MM.1S (cell line): ENCODE results near the gene DOK6.

Source experiments
- DNase-seq: peaks from one replicate; pipeline ENCODE4 v3.0.0-alpha.2; 2015
- H2AFZ ChIP-seq: fragments of 300-600 bp; sonication (generic); 2 replicates; pipeline ENCODE4 v1.6.0; 2016; ENCODE audit warnings: antibody characterized with exemption, low read length
- H3F3A ChIP-seq: fragments of 300-600 bp; sonication (generic); 2 replicates; pipeline ENCODE4 v1.6.1; 2016; ENCODE audit warnings: mild to moderate bottlenecking, antibody characterized with exemption, low read length, moderate library complexity, mixed read lengths; ENCODE audit not compliant: insufficient read depth
- H3K27ac ChIP-seq: fragments of 300-600 bp; sonication (generic); 2 replicates; pipeline ENCODE4 v1.5.1; 2016; ENCODE audit warnings: mild to moderate bottlenecking, low read length
- H3K27me3 ChIP-seq: fragments of 300-600 bp; sonication (generic); replicated peaks from 2 replicates; pipeline ENCODE4 v1.6.0; 2016; ENCODE audit warnings: low read length; ENCODE audit not compliant: insufficient read depth
- H3K36me3 ChIP-seq: fragments of 300-600 bp; sonication (generic); replicated peaks from 2 replicates; pipeline ENCODE4 v1.6.1; 2016; ENCODE audit warnings: mild to moderate bottlenecking, low read length, mixed read lengths; ENCODE audit not compliant: insufficient read depth
- H3K4me1 ChIP-seq: fragments of 300-600 bp; sonication (generic); 2 replicates; pipeline ENCODE4 v1.6.1; 2016; ENCODE audit warnings: low read length, mixed read lengths
- H3K4me2 ChIP-seq: fragments of 300-600 bp; sonication (generic); 2 replicates; pipeline ENCODE4 v1.6.0; 2016; ENCODE audit warnings: low read depth, low read length
- H3K4me3 ChIP-seq: fragments of 300-600 bp; sonication (generic); 2 replicates; pipeline ENCODE4 v1.5.1; 2016; ENCODE audit warnings: low read length, mixed read lengths
- H3K79me2 ChIP-seq: fragments of 300-600 bp; sonication (generic); 2 replicates; pipeline ENCODE4 v1.6.1; 2016; ENCODE audit warnings: mixed run types, low read length, mixed read lengths
- H3K9ac ChIP-seq: fragments of 300-600 bp; sonication (generic); 2 replicates; pipeline ENCODE4 v1.6.1; 2016; ENCODE audit warnings: low read length, mixed read lengths
- H3K9me2 ChIP-seq: fragments of 300-600 bp; sonication (generic); replicated peaks from 2 replicates; pipeline ENCODE4 v1.6.1; 2016; ENCODE audit warnings: mild to moderate bottlenecking, low read length, mixed read lengths; ENCODE audit not compliant: insufficient read depth
- H3K9me3 ChIP-seq: fragments of 300-600 bp; sonication (generic); replicated peaks from 2 replicates; pipeline ENCODE4 v1.6.1; 2016; ENCODE audit warnings: mild to moderate bottlenecking, low read length, mixed read lengths; ENCODE audit not compliant: insufficient read depth
- H4K20me1 ChIP-seq: fragments of 300-600 bp; sonication (generic); 2 replicates; pipeline ENCODE4 v1.6.1; 2016; ENCODE audit warnings: mild to moderate bottlenecking, low read length, moderate library complexity, mixed read lengths; ENCODE audit not compliant: insufficient read depth
- EZH2 ChIP-seq: fragments of 300-600 bp; sonication (generic); optimal IDR thresholded peaks from 2 replicates; pipeline ENCODE3; 2017; ENCODE audit warnings: low read depth, mild to moderate bottlenecking, antibody characterized with exemption, low read length, mixed read lengths
- EZH2phosphoT487 ChIP-seq: fragments of 300-600 bp; sonication (generic); IDR thresholded peaks from 2 replicates; pipeline ENCODE4 v1.6.1; 2018; ENCODE audit warnings: antibody characterized with exemption, low read length
- TF ChIP-seq, protein P1 (sequence below): fragments of 300-600 bp; sonication (generic); IDR thresholded peaks from 2 replicates; pipeline ENCODE4 v1.5.1; 2016; ENCODE audit warnings: antibody characterized with exemption, low read length, mixed read lengths

Gene DOK6

DNA sequence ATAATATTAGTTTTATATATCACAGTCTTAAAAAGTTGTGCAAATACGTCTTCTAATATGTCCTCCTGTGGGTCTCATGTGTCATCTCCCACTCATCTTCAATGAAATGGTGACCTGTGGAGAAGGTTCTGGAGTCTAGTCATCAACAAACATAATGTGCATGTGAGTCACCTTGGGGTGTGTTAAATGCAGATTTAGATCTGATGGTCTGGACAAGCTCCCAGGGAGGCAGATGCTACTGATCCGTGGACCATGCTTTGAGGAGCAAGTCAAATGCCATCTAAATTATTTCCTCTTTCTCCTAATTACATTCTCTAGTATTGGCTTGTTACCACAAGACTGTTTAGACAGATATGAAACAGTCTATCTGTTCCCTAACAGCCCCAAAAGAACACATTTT is 336.0 kb downstream of the DOK6 start:
- Histone ChIP-seq H3K4me1 (no peaks in the 10 kb centered on the region), H3K4me2 (no peak overlapping the region), H3K9me2 (no peaks in the 10 kb centered on the region), H4K20me1 (no peaks in the 10 kb centered on the region), H3K9ac (no peak overlapping the region), H3K4me3 (no peak overlapping the region), H2AFZ (no peak overlapping the region), H3K79me2 (no peaks in the 10 kb centered on the region), H3K9me3 (no peaks in the 10 kb centered on the region), H3K36me3 (no peaks in the 10 kb centered on the region), H3K27ac (no peak overlapping the region), H3F3A (no peaks in the 10 kb centered on the region), H3K27me3 (no peaks in the 10 kb centered on the region)
- no peak for TF ChIP-seq EZH2phosphoT487
- TF ChIP-seq, protein P1, sequence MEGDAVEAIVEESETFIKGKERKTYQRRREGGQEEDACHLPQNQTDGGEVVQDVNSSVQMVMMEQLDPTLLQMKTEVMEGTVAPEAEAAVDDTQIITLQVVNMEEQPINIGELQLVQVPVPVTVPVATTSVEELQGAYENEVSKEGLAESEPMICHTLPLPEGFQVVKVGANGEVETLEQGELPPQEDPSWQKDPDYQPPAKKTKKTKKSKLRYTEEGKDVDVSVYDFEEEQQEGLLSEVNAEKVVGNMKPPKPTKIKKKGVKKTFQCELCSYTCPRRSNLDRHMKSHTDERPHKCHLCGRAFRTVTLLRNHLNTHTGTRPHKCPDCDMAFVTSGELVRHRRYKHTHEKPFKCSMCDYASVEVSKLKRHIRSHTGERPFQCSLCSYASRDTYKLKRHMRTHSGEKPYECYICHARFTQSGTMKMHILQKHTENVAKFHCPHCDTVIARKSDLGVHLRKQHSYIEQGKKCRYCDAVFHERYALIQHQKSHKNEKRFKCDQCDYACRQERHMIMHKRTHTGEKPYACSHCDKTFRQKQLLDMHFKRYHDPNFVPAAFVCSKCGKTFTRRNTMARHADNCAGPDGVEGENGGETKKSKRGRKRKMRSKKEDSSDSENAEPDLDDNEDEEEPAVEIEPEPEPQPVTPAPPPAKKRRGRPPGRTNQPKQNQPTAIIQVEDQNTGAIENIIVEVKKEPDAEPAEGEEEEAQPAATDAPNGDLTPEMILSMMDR, result no peak
- TF ChIP-seq EZH2, result no peak
- no peak for DNase-seq

DNA sequence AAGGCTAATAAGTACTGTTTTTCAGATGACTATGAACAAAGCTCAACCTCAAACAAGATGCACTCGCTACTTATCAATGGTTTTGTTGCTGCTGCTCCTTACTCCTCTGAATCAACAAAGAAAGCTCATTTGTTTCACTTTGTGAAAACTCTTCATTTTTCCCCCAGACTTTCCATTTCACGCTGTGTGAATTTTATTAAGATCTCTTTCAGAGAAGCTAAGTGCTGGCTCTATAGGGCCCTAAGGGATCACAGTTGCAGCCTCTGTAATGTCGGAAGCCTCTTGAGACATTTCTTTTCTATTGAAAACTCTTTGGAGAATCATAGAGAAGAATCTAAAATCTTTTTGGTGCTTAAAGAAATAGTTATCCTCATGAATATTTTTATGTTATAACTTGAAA is 337.2 kb downstream of the DOK6 start:
- DNase-seq, result no peak
- Histone ChIP-seq H3K9ac (no peak overlapping the region), H4K20me1 (no peaks in the 10 kb centered on the region), H3K36me3 (no peaks in the 10 kb centered on the region), H3K79me2 (no peaks in the 10 kb centered on the region), H3K4me1 (no peaks in the 10 kb centered on the region), H3F3A (no peaks in the 10 kb centered on the region), H3K4me2 (no peak overlapping the region), H3K9me3 (no peaks in the 10 kb centered on the region), H2AFZ (no peak overlapping the region), H3K9me2 (no peaks in the 10 kb centered on the region), H3K27me3 (no peaks in the 10 kb centered on the region), H3K27ac (no peak overlapping the region), H3K4me3 (no peak overlapping the region)
- TF ChIP-seq EZH2 (no peak), EZH2phosphoT487 (no peak)
- TF ChIP-seq, protein P1, result no peak

DNA sequence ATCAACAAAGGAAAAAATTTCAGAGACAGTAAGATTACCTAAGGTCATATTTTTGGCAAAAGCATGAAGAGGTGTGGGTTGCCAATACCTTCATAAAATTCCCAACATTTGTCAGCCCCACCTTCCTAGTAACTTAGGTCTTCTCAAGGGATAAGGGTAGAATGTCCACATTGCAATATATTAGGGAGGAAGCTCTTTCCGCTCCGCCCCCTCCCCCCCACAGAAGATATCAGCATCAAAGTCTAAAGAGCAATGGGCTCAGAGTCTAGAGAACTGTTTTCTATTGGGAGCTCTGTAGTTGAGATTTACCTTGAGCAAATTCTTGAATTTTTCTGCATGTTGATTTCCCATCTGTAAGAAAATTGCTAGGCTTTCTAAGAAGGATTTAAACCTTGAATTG is 346.7 kb downstream of the DOK6 start:
- H3K9ac ChIP-seq, result no peak overlapping the region
- H3K27ac ChIP-seq, result no peak overlapping the region
- H3F3A ChIP-seq, result no peaks in the 10 kb centered on the region
- no peak overlapping the region for H2AFZ ChIP-seq
- no peaks in the 10 kb centered on the region for H3K9me3 ChIP-seq
- no peaks in the 10 kb centered on the region for H3K79me2 ChIP-seq
- TF ChIP-seq EZH2 (no peak), EZH2phosphoT487 (no peak)
- TF ChIP-seq, protein P1, result no peak
- H3K4me3 ChIP-seq, result no peak overlapping the region
- no peaks in the 10 kb centered on the region for H3K4me1 ChIP-seq
- no peaks in the 10 kb centered on the region for H3K27me3 ChIP-seq
- H3K9me2 ChIP-seq, result no peaks in the 10 kb centered on the region
- DNase-seq, result no peak
- H4K20me1 ChIP-seq, result no peaks in the 10 kb centered on the region
- no peak overlapping the region for H3K4me2 ChIP-seq
- H3K36me3 ChIP-seq, result no peaks in the 10 kb centered on the region
